ENCODE data around the gene TOP1.

DNA sequence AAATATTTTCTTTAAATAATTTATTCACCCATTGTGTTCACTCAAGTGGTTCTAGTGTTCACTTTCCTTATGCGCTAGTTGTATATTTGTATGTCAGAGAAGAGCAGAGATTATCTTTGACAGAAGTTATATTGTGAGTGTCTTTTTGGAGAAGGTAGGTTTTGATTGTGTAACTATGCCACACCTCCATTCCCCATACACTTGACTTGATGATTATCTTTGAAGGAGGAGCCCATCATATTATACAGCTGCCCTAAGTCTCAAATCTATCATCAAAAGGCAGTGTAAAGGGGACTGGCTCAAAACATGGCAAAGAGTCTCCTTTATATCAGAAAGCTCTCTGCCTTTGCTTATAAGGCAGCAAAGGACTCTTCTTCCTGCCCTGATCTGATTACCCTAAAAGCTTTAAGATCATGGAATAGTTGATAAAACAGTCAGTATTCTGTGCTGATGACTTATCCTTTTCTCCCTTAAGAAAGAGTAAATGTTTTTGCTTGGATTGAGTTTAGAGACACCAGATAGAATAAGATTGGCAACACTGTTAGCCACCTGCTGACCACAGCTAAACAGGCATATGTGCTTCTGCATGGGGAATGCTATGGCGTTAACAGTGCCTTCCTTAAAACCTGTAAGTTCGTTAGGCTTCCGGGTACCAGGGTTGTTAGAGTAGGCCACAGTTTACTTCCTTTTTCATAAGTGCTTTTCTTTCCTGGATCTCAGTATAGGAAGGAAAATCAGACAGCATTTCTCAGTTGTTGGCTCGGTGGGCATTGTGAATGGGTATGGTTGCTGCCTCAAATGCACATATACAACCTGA lies 22.6 kb downstream of the TOP1 start:
- TF ChIP-seq, protein P1, sequence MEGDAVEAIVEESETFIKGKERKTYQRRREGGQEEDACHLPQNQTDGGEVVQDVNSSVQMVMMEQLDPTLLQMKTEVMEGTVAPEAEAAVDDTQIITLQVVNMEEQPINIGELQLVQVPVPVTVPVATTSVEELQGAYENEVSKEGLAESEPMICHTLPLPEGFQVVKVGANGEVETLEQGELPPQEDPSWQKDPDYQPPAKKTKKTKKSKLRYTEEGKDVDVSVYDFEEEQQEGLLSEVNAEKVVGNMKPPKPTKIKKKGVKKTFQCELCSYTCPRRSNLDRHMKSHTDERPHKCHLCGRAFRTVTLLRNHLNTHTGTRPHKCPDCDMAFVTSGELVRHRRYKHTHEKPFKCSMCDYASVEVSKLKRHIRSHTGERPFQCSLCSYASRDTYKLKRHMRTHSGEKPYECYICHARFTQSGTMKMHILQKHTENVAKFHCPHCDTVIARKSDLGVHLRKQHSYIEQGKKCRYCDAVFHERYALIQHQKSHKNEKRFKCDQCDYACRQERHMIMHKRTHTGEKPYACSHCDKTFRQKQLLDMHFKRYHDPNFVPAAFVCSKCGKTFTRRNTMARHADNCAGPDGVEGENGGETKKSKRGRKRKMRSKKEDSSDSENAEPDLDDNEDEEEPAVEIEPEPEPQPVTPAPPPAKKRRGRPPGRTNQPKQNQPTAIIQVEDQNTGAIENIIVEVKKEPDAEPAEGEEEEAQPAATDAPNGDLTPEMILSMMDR (IDR thresholded peaks at IDR 0.05; ENCODE audit: low read length), result no peak
- no peak for TF ChIP-seq EZH2phosphoT487 (IDR thresholded peaks at IDR 0.05; ENCODE audit: low read length)
